H1 (cell line): Measurements from ENCODE around the gene TUBA4B. TPM values are rescaled to one million over a fixed set of nuclear protein-coding genes. Genes with fewer than 3 reads are reported as not detected.

Source experiments
- ASH2L ChIP-seq: fragments of 200-600, 300-600 bp; sonication (generic); IDR thresholded peaks from one replicate; pipeline ENCODE4 v1.7.1; 2017; ENCODE audit warnings: low read length
- BRCA1 ChIP-seq: IDR thresholded peaks from 2 replicates; pipeline ENCODE4 v1.6.1; 2012; ENCODE audit warnings: low read depth, low read length, improper control_type of control experiment
- CHD1 ChIP-seq: IDR thresholded peaks from 2 replicates; pipeline ENCODE4 v1.6.1; 2012; ENCODE audit warnings: low read depth, low read length, improper control_type of control experiment
- CREB1 ChIP-seq: IDR thresholded peaks from 2 replicates; pipeline ENCODE4 v1.6.1; 2012; ENCODE audit warnings: inconsistent platforms
- CTCF ChIP-seq, 3 experiments: IDR thresholded peaks; 1 replicate in 2 of 3; 2 replicates in 1 of 3; pipeline versions ENCODE4 v1.5.1 to v1.6.1; 2011; ENCODE audit warnings: low read length in 3 of 3, mild to moderate bottlenecking in 3 of 3, inconsistent platforms in 2 of 3, low read depth in 1 of 3, moderate library complexity in 1 of 3; ENCODE audit not compliant: insufficient read depth in 1 of 3; ENCODE audit errors: control extremely low read depth in 1 of 3
- GABPA ChIP-seq: IDR thresholded peaks from 2 replicates; pipeline ENCODE4 v1.6.1; 2011; ENCODE audit warnings: mild to moderate bottlenecking, low read length, moderate library complexity, borderline replicate concordance; ENCODE audit not compliant: insufficient read depth
- JUN ChIP-seq: IDR thresholded peaks from 2 replicates; pipeline ENCODE4 v1.6.1; 2011; ENCODE audit warnings: low read depth, mild to moderate bottlenecking, improper control_type of control experiment, low read length
- KDM1A ChIP-seq: fragments of 200-600, 300-600 bp; sonication (generic); IDR thresholded peaks from 2 replicates; pipeline ENCODE4 v1.7.1; 2016; ENCODE audit warnings: mild to moderate bottlenecking, low read length, borderline replicate concordance
- KDM4A ChIP-seq: IDR thresholded peaks from one replicate; pipeline ENCODE4 v1.7.1; 2012; ENCODE audit warnings: low read depth, mild to moderate bottlenecking, moderate library complexity, low read length, inconsistent platforms; ENCODE audit not compliant: severe bottlenecking
- MAX ChIP-seq: IDR thresholded peaks from 2 replicates; pipeline ENCODE4 v1.6.1; 2012; ENCODE audit warnings: inconsistent platforms
- NANOG ChIP-seq: IDR thresholded peaks from 2 replicates; pipeline ENCODE4 v1.6.1; 2011; ENCODE audit warnings: low read length, low read depth, mild to moderate bottlenecking, inconsistent platforms; ENCODE audit not compliant: insufficient read depth, poor library complexity, severe bottlenecking
- RAD21 ChIP-seq, 2 experiments: IDR thresholded peaks in 1 of 2; conservative IDR thresholded peaks in 1 of 2; 2 replicates each; pipeline ENCODE4 v1.6.1; 2011; ENCODE audit warnings: low read depth in 2 of 2, low read length in 2 of 2, improper control_type of control experiment in 1 of 2, inconsistent platforms in 1 of 2, mild to moderate bottlenecking in 1 of 2, moderate library complexity in 1 of 2
- RBBP5 ChIP-seq: IDR thresholded peaks from 2 replicates; pipeline ENCODE4 v1.7.1; 2012; ENCODE audit warnings: low read depth, mild to moderate bottlenecking, inconsistent platforms, low read length, moderate library complexity, borderline replicate concordance
- RFX5 ChIP-seq: IDR thresholded peaks from 2 replicates; pipeline ENCODE4 v1.6.1; 2011; ENCODE audit warnings: low read depth, low read length, improper control_type of control experiment, borderline replicate concordance
- RNF2 ChIP-seq: fragments of 200-900, 300-1000 bp; sonication (generic); IDR thresholded peaks from 2 replicates; pipeline ENCODE4 v1.7.1; 2016; ENCODE audit warnings: borderline replicate concordance, low read depth, mild to moderate bottlenecking, antibody characterized with exemption, low read length; ENCODE audit not compliant: poor library complexity, severe bottlenecking; ENCODE audit errors: missing control alignments
- RXRA ChIP-seq: IDR thresholded peaks from 2 replicates; pipeline ENCODE4 v1.6.1; 2011; ENCODE audit warnings: low read depth, mild to moderate bottlenecking, low read length, moderate library complexity; ENCODE audit not compliant: insufficient read depth
- polyA plus RNA-seq, 7 experiments: library from polyadenylated mRNA; depleted of rRNA in 3 of 7; stranded (reverse) in 5 of 7; unstranded in 2 of 7; fragments of >200 nt in 5 of 7; fragments of 200-250 nt in 2 of 7; gene quantifications; 1 replicate in 5 of 7; 2 replicates in 1 of 7; 4 replicates in 1 of 7; pipeline versions ENCODE4 v1.2.1 to v1.2.3, GENCODE V29; 2011 to 2013; ENCODE audit warnings: missing spikeins in 2 of 7, mixed read lengths in 2 of 7
- total RNA-seq: library from RNA; stranded (reverse); fragmentation: NEBNext Ultra II Directional; extraction: Animal tissue kit (Norgen Biotek cat#: 25700); gene quantifications from 2 replicates; pipeline ENCODE4 v1.2.1, GENCODE V29; 2021
- TF ChIP-seq, protein P1 (sequence below): IDR thresholded peaks from 2 replicates; pipeline ENCODE4 v1.6.1; 2011; ENCODE audit warnings: low read depth, mild to moderate bottlenecking, low read length; ENCODE audit not compliant: insufficient read depth

The TUBA4B gene
- total and polyA plus RNA-seq, 2 of the 8 experiments (the other 6 are each of a cell fraction or from before 2014, with no cell fraction given) = 0.08 to 0.24 TPM

DNA sequence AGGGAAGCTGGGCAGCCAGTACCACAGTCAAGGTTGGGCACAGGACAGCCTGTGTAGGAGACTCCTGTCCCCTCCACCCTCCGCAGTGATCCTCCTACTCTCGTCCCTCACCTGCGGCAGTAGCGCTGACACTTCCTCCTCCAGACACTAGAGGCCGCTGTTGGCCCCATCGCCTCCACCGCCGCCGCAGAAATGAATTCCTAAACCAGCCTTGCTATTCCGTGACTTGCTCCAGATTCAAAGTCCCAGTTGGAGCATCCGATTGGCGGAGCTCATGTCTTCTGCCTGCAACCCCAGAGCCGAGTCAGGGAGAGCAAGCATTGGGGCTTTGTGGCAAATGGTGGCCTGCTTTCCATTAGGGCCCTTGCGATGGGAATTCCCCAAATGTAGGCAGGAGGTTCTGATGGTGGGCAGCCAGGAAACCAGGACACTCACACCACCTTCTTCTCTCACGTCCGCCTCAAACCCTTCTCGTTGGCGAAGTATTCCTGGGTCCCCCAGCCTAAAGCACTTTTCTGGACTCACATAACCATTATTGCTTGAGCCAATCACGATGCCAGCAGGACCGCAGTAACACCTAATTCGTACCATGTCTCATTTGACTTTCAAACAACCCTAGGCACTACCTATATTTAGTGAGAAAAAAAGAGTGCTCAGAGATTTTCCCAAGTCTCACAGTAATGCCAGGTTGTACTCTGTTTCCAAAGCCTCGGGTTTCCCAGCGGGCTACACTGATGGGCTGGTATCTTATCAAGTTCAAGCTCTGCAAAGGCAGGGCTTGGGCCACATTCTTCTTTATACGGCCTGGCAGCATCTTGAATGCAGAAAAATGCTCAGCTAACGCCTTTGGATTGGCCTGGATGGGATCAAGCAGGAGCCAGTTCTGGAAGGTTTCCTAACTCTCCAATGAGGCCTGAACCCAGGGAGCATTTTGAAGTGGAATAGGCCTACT, 24.9 kb downstream of the TUBA4B start (continued):
- TF ChIP-seq RAD21 (IDR thresholded peaks at IDR 0.05 in 1 of 2, conservative IDR thresholded peaks at IDR 0.05 in 1 of 2; ENCODE audit: low read depth in 2 of 2, low read length in 2 of 2) (peak; percentile 67 to 79), RNF2 (no peak), BRCA1 (no peak), CHD1 (no peak), CREB1 (0 out of 2 replicates have a peak, but pooled peaks have one; percentile 49), KDM1A (no peak), MAX (0 out of 2 replicates have a peak, but pooled peaks have one; percentile 11), RXRA (no peak), RFX5 (no peak), RBBP5 (peak; percentile 62; the same call in 1 of the 2 replicates), CTCF (IDR thresholded peaks at IDR 0.05; ENCODE audit: control extremely low read depth in 1 of 3, insufficient read depth in 1 of 3, low read depth in 1 of 3, low read length in 3 of 3) (peak in 2 of 3 experiments; percentile 90 to 98; a peak in 3 of 4 replicates), GABPA (no peak), JUN (no peak), NANOG (no peak), KDM4A (no peak), ASH2L (peak; percentile 27)
- TF ChIP-seq, protein P1, sequence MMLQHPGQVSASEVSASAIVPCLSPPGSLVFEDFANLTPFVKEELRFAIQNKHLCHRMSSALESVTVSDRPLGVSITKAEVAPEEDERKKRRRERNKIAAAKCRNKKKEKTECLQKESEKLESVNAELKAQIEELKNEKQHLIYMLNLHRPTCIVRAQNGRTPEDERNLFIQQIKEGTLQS = no peak
